Mammary epithelial cell (primary cell): Measurements from ENCODE around the gene CCT4.
A peak's percentile ranks its signal among the peaks of the same experiment; 100 is the strongest.

Source experiments
- EZH2 ChIP-seq: IDR thresholded peaks from 2 replicates; pipeline ENCODE4 v1.6.1; 2012; ENCODE audit warnings: low read length, inconsistent platforms, borderline replicate concordance
- TF ChIP-seq, protein P1 (sequence below), 2 donors: IDR thresholded peaks in 1 of 2; conservative IDR thresholded peaks in 1 of 2; 2 replicates each; pipeline ENCODE4 v1.5.1; 2011 to 2012; ENCODE audit warnings: inconsistent platforms in 2 of 2, low read length in 2 of 2, mild to moderate bottlenecking in 2 of 2, control low read depth in 1 of 2, low read depth in 1 of 2; ENCODE audit not compliant: insufficient read depth in 1 of 2; ENCODE audit errors: extremely low read depth in 1 of 2

DNA sequence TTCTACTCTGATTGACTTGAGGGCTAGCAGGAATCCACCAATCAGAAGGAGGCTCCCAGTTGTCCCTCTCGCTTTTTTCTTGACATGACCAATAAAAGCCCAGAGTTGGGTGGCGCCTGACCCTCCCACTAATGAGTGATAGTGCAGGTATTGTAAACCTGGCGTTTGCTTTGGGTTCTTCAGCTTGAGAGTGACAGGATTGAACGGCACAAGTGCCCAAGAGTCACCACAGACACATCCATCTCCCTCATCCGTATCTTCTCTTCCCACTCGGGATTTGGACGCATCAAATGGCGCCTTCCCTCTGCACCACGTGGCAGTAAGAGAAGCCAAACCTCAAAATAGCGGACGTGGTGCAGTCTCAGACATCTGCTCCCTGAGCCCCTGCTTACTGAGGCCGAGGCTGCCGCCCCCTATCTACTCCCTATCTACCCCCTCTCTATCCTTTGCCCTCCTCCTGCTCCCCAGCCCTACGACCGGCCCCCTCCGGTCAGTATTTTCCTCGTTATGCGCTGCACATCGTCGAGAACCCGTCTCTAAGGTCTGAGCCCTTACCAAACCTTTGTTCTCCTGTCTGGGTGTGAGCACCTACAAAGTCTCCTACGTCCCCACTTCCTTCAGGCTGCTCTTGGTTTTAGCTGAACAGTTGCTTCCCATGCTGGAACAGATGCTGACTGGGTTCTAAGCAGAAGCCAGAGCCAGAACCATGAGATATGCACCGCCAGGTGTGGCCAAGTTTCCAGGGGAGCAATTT is 33.7 kb downstream of the CCT4 start:
- TF ChIP-seq, protein P1, sequence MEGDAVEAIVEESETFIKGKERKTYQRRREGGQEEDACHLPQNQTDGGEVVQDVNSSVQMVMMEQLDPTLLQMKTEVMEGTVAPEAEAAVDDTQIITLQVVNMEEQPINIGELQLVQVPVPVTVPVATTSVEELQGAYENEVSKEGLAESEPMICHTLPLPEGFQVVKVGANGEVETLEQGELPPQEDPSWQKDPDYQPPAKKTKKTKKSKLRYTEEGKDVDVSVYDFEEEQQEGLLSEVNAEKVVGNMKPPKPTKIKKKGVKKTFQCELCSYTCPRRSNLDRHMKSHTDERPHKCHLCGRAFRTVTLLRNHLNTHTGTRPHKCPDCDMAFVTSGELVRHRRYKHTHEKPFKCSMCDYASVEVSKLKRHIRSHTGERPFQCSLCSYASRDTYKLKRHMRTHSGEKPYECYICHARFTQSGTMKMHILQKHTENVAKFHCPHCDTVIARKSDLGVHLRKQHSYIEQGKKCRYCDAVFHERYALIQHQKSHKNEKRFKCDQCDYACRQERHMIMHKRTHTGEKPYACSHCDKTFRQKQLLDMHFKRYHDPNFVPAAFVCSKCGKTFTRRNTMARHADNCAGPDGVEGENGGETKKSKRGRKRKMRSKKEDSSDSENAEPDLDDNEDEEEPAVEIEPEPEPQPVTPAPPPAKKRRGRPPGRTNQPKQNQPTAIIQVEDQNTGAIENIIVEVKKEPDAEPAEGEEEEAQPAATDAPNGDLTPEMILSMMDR (conservative IDR thresholded peaks at IDR 0.05 in 1 of 2, IDR thresholded peaks at IDR 0.05 in 1 of 2; ENCODE audit: extremely low read depth in 1 of 2, insufficient read depth in 1 of 2, low read depth in 1 of 2, low read length in 2 of 2), result peak in 1 of 2 donors; percentile 3
- no peak for TF ChIP-seq EZH2
